ENCODE data around the gene ASIC3.

DNA sequence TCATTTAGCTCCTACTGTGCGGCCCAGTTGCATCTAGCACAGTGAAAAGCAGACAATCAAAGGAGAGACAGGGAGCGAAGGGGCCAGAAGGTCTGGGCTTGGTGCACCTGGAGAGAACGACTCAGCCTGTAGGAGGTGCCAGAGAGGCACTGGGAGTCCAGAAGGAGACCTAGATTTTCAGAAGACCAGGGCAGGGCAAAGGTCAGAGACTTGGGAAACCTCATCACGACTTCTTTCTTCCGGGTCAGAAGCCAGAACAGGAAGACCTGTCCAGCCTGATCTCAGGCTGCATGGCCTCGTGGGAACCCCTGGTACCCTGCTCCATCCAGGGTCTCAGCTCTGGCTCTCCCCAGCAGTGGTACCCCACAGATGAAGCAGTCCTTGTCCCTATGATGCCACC, 43.1 kb downstream of the ASIC3 start:
- TF ChIP-seq EZH2 (IDR thresholded peaks at IDR 0.05; ENCODE audit: borderline replicate concordance, low read depth, low read length, severe bottlenecking): no peak
- peak; percentile 64 to 77 for TF ChIP-seq CTCF (IDR thresholded peaks at IDR 0.05; ENCODE audit: extremely low read depth in 1 of 2, insufficient read depth in 1 of 2, low read depth in 1 of 2, low read length in 2 of 2)
- TF ChIP-seq JUN (IDR thresholded peaks at IDR 0.05; ENCODE audit: borderline replicate concordance, insufficient read depth, insufficient read length, low read depth): no peak
- no peak for TF ChIP-seq POLR2A (IDR thresholded peaks at IDR 0.05; ENCODE audit: low read depth, low read length)
- TF ChIP-seq POLR2AphosphoS5 (IDR thresholded peaks at IDR 0.05; ENCODE audit: insufficient read depth, low read depth, low read length): no peak

Measured in endothelial cell of umbilical vein (primary cell).